CD14-positive monocyte (primary cell): ENCODE data around the gene APOL6. TPM values are rescaled to one million over a fixed set of nuclear protein-coding genes. Genes with fewer than 3 reads are reported as not detected.

ENCODE experiments used
- DNase-seq, 3 donors: peaks; one replicate each; pipeline ENCODE4 v3.0.0-alpha.2; 2011 to 2022
- H2AFZ ChIP-seq: 2 replicates; pipeline ENCODE4 v1.6.0; 2012; ENCODE audit warnings: mild to moderate bottlenecking, low read depth, low read length, inconsistent platforms; ENCODE audit not compliant: insufficient read depth, poor library complexity, severe bottlenecking
- H3K27ac ChIP-seq, 2 donors: 1 replicate in 1 of 2; 2 replicates in 1 of 2; pipeline ENCODE4 v1.5.1; 2012 to 2013; ENCODE audit warnings: low read length in 2 of 2, control low read depth in 1 of 2, inconsistent platforms in 1 of 2, low read depth in 1 of 2, mild to moderate bottlenecking in 1 of 2
- H3K27me3 ChIP-seq, 2 donors: one replicate each; pipeline versions ENCODE4 v1.6.0 to v1.6.1; 2011 to 2013; ENCODE audit warnings: low read length in 2 of 2; ENCODE audit not compliant: control insufficient read depth in 2 of 2, insufficient read depth in 2 of 2
- H3K36me3 ChIP-seq, 2 donors: replicated peaks in 1 of 2; 1 replicate in 1 of 2; 2 replicates in 1 of 2; pipeline versions ENCODE4 v1.5.1 to v1.6.1; 2012 to 2013; ENCODE audit warnings: low read length in 2 of 2, control low read depth in 1 of 2, inconsistent platforms in 1 of 2, mild to moderate bottlenecking in 1 of 2; ENCODE audit not compliant: insufficient read depth in 2 of 2, control insufficient read depth in 1 of 2
- H3K4me1 ChIP-seq, 2 donors: 1 replicate in 1 of 2; 2 replicates in 1 of 2; pipeline versions ENCODE4 v1.5.1 to v1.6.1; 2012 to 2013; ENCODE audit warnings: low read length in 2 of 2, control low read depth in 1 of 2, inconsistent platforms in 1 of 2, mild to moderate bottlenecking in 1 of 2, moderate library complexity in 1 of 2; ENCODE audit not compliant: insufficient read depth in 2 of 2, control insufficient read depth in 1 of 2
- H3K4me2 ChIP-seq: replicated peaks from 2 replicates; pipeline ENCODE3; 2012; ENCODE audit warnings: low read length, moderate library complexity, mild to moderate bottlenecking; ENCODE audit not compliant: poor library complexity, severe bottlenecking; ENCODE audit errors: extremely low read depth
- H3K4me3 ChIP-seq, 3 experiments: fragments of 200-600 bp in 1 of 3; sonication (generic) in 1 of 3; replicated peaks in 1 of 3; 1 replicate in 2 of 3; 2 replicates in 1 of 3; pipeline ENCODE4 v1.5.1; 2011 to 2013; ENCODE audit warnings: low read length in 3 of 3, mild to moderate bottlenecking in 3 of 3, control low read depth in 2 of 3, low read depth in 2 of 3, inconsistent platforms in 1 of 3, moderate library complexity in 1 of 3
- H3K79me2 ChIP-seq: 2 replicates; pipeline ENCODE4 v1.6.0; 2012; ENCODE audit warnings: mild to moderate bottlenecking, control low read depth, inconsistent platforms, low read length, moderate library complexity; ENCODE audit not compliant: insufficient read depth
- H3K9ac ChIP-seq: 2 replicates; pipeline ENCODE4 v1.6.0; 2017; ENCODE audit warnings: low read length, mild to moderate bottlenecking; ENCODE audit not compliant: insufficient read depth, poor library complexity, severe bottlenecking
- H3K9me3 ChIP-seq, 2 donors: replicated peaks in 1 of 2; 1 replicate in 1 of 2; 2 replicates in 1 of 2; pipeline versions ENCODE4 v1.5.1 to v1.6.1; 2012 to 2013; ENCODE audit warnings: low read length in 2 of 2, control low read depth in 1 of 2; ENCODE audit not compliant: control insufficient read depth in 1 of 2, insufficient read depth in 1 of 2
- H4K20me1 ChIP-seq: 2 replicates; pipeline ENCODE4 v1.6.0; 2012; ENCODE audit warnings: mild to moderate bottlenecking, low read length, control low read depth, moderate library complexity; ENCODE audit not compliant: insufficient read depth
- H3K27ac Mint-ChIP-seq, 7 donors: one replicate each; pipeline ENCODE4 v1.8.0; 2020; ENCODE audit warnings: mild to moderate bottlenecking in 7 of 7, mixed read lengths in 7 of 7, moderate library complexity in 6 of 7, inconsistent platforms in 2 of 7
- H3K27me3 Mint-ChIP-seq, 3 donors: one replicate each; pipeline ENCODE4 v1.8.0; 2021 to 2022; ENCODE audit warnings: low read depth in 3 of 3, mild to moderate bottlenecking in 3 of 3, mixed read lengths in 3 of 3, moderate library complexity in 3 of 3, inconsistent platforms in 1 of 3
- H3K36me3 Mint-ChIP-seq, 2 donors: one replicate each; pipeline ENCODE4 v1.8.0; 2020; ENCODE audit warnings: mixed read lengths in 2 of 2, inconsistent platforms in 1 of 2, mild to moderate bottlenecking in 1 of 2
- H3K4me1 Mint-ChIP-seq: one replicate; pipeline ENCODE4 v1.8.0; 2020; ENCODE audit warnings: mild to moderate bottlenecking, mixed read lengths
- H3K4me3 Mint-ChIP-seq, 2 donors: one replicate each; pipeline ENCODE4 v1.8.0; 2020; ENCODE audit warnings: mild to moderate bottlenecking in 2 of 2, mixed read lengths in 2 of 2, moderate library complexity in 1 of 2
- H3K9me3 Mint-ChIP-seq, 7 donors: one replicate each; pipeline ENCODE4 v1.8.0; 2020 to 2022; ENCODE audit warnings: mixed read lengths in 7 of 7, mild to moderate bottlenecking in 6 of 7, moderate library complexity in 6 of 7, inconsistent platforms in 2 of 7
- WGBS: methylation state at CpG from one replicate; pipeline ENCODE4 v1.1.5; 2013; ENCODE audit warnings: missing lambda C conversion rate; ENCODE audit not compliant: insufficient coverage; 5-methylcytosine and 5-hydroxymethylcytosine counted together
- intact Hi-C, 2 donors: fragments of 100-400 bp; cut with micrococcal nuclease; formaldehyde crosslinking; loops; one replicate each; pipeline versions ENCODE4 v1.15.0 to v1.15.1; 2023
- polyA plus RNA-seq, 3 donors: library from polyadenylated mRNA; depleted of rRNA in 1 of 3; unstranded in 2 of 3; stranded (reverse) in 1 of 3; fragments of 300-500 nt in 2 of 3; fragments of >200 nt in 1 of 3; fragmentation: Illumina TruSeq in 2 of 3; gene quantifications; 1 replicate in 2 of 3; 2 replicates in 1 of 3; pipeline ENCODE4 v1.2.3, GENCODE V29; 2012 to 2021
- TF ChIP-seq, protein P1 (sequence below): fragments of 200-600 bp; IDR thresholded peaks from one replicate; pipeline ENCODE4 v1.8.0; 2022; ENCODE audit warnings: antibody characterized with exemption, mild to moderate bottlenecking

The APOL6 gene
- polyA plus RNA-seq, 3 donors, result 7.6 to 13.6 (median 9.1) TPM

- Histone ChIP-seq H2AFZ (no peak overlapping the region), H3K9me3 (no peaks in the 10 kb centered on the region), H3K27ac (peak overlapping the region in 1 of 2 donors; percentile 88), H3K9ac (no peak overlapping the region), H3K27me3 (no peaks in the 10 kb centered on the region), H3K79me2 (peaks cover 58% of the 10 kb centered on the region), H3K4me1 (peaks cover 27 to 35% of the 10 kb centered on the region in 2 donors), H3K36me3 (peaks cover 43 to 71% of the 10 kb centered on the region in 2 donors), H3K4me3 (no peak overlapping the region), H3K4me2 (no peak overlapping the region), H4K20me1 (peaks cover 35% of the 10 kb centered on the region)
- TF ChIP-seq, protein P1, sequence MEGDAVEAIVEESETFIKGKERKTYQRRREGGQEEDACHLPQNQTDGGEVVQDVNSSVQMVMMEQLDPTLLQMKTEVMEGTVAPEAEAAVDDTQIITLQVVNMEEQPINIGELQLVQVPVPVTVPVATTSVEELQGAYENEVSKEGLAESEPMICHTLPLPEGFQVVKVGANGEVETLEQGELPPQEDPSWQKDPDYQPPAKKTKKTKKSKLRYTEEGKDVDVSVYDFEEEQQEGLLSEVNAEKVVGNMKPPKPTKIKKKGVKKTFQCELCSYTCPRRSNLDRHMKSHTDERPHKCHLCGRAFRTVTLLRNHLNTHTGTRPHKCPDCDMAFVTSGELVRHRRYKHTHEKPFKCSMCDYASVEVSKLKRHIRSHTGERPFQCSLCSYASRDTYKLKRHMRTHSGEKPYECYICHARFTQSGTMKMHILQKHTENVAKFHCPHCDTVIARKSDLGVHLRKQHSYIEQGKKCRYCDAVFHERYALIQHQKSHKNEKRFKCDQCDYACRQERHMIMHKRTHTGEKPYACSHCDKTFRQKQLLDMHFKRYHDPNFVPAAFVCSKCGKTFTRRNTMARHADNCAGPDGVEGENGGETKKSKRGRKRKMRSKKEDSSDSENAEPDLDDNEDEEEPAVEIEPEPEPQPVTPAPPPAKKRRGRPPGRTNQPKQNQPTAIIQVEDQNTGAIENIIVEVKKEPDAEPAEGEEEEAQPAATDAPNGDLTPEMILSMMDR, result no peak
- Mint-ChIP-seq H3K27ac (peak overlapping the region in 6 of 7 donors; percentile 11 to 82 (median 26)), H3K27me3 (peaks cover 0 to 2% (median 0%) of the 10 kb centered on the region in 3 donors), H3K9me3 (peaks cover 0 to 5% (median 2%) of the 10 kb centered on the region in 7 donors), H3K4me3 (no peak overlapping the region), H3K36me3 (peaks cover 64 to 76% of the 10 kb centered on the region in 2 donors), H3K4me1 (peaks cover 52% of the 10 kb centered on the region)
- WGBS, result 100% methylated on average over 1 of the region's 5 CpGs
- DNase-seq, result no peak
- intact Hi-C loops, result no loop called here
Measured at GRCh38 chr22:35657571-35658312, 9.5 kb downstream of the APOL6 start.

DNA sequence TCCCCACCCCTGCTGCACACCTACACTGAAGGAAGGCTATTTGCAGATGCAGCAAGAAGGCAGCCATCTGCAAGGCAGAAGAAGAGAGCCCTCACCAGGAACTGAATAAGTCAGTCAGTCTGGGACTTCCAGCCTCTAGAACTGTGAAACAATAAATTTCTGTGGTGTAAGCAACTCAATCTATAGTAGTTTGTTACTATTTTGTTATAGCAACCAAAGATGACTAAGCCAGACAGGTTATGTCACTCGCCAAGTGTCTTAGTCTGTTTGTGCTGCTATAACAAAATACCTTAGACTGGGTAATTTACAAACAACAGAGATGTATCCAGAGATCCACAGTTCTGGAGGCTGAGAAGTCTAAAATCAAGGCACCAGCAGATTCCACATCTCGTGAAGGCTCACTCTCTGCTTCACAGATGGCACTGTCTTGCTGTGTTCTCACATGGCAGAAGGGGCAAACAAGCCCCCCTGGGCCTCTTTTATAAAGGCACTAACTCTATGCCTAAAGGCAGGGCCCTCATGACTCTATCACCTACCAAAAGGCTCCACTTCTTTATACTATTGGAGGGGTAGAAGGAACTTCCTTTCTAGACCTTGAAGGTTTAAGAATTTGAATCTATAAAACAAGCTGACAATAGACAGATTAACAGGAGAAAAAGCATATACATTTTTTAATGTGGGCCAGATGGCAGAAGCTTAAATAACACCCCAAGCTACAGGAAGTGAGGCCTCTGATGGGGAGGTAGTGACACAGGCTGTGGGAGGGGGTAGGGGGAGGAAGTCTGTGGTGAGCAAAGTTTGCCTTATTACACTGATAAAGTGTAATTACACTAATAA is 12.3 kb downstream of the APOL6 start:
- peaks cover 60 to 62% of the 10 kb centered on the region in 2 donors for H3K36me3 Mint-ChIP-seq
- peaks cover 2 to 9% (median 4%) of the 10 kb centered on the region in 7 donors for H3K9me3 Mint-ChIP-seq
- TF ChIP-seq, protein P1, result no peak
- Histone ChIP-seq H3K36me3 (peaks cover 43 to 63% of the 10 kb centered on the region in 2 donors), H3K79me2 (peaks cover 42% of the 10 kb centered on the region), H2AFZ (no peak overlapping the region), H4K20me1 (peaks cover 15% of the 10 kb centered on the region), H3K9ac (peak overlapping the region; percentile 22), H3K27me3 (no peaks in the 10 kb centered on the region), H3K4me2 (peak overlapping the region; percentile 6), H3K9me3 (peaks cover 4 to 5% of the 10 kb centered on the region in 2 donors), H3K4me1 (peaks cover 32 to 42% of the 10 kb centered on the region in 2 donors), H3K27ac (peak overlapping the region; percentile 61 to 88), H3K4me3 (no peak overlapping the region)
- DNase-seq, result peak; percentile 48 to 59 (median 50)
- H3K27me3 Mint-ChIP-seq, result peaks cover 0 to 2% (median 0%) of the 10 kb centered on the region in 3 donors
- WGBS, result 65% methylated on average over 2 of the region's 2 CpGs
- intact Hi-C loops, result no loop called here
- H3K4me3 Mint-ChIP-seq, result peak overlapping the region in 1 of 2 donors; percentile 60
- peak overlapping the region; percentile 75 to 94 (median 88) for H3K27ac Mint-ChIP-seq
- peaks cover 53% of the 10 kb centered on the region for H3K4me1 Mint-ChIP-seq
